HEK293 (cell line): Measurements from ENCODE around the gene CDC37L1.

Experiments
- CTCF ChIA-PET: fragments of 350-600 bp; formaldehyde crosslinking; extraction: SDS; loops from one replicate; lab custom pipeline; 2021; ENCODE audit warnings: antibody characterized with exemption; lab: Yijun Ruan, JAX
- POLR2A ChIA-PET: fragments of 300-600 bp; formaldehyde crosslinking; extraction: SDS; loops from one replicate; lab custom pipeline; 2020; ENCODE audit warnings: antibody characterized with exemption, inconsistent platforms; lab: Yijun Ruan, JAX
- H3K27ac ChIP-seq: fragments of 200-500 bp; sonication (Bioruptor generic); 2 replicates; pipeline ENCODE4 v1.5.1; 2014; ENCODE audit warnings: low read depth, low read length, control low read depth, inconsistent platforms; ENCODE audit errors: extremely low read depth
- H3K36me3 ChIP-seq, 2 experiments: fragments of 200-500 bp in 1 of 2; sonication (Bioruptor generic) in 1 of 2; 1 replicate in 1 of 2; 2 replicates in 1 of 2; pipeline ENCODE4 v1.5.1; 2014 to 2017; ENCODE audit warnings: inconsistent platforms in 2 of 2, low read length in 2 of 2; ENCODE audit not compliant: control insufficient read depth in 2 of 2, insufficient read depth in 1 of 2
- H3K4me1 ChIP-seq: fragments of 200-500 bp; sonication (Bioruptor generic); 2 replicates; pipeline ENCODE4 v1.5.1; 2014; ENCODE audit warnings: mild to moderate bottlenecking, low read length, inconsistent platforms; ENCODE audit not compliant: control insufficient read depth, insufficient read depth
- H3K4me3 ChIP-seq: 2 replicates; pipeline ENCODE4 v1.5.1; 2011; ENCODE audit warnings: low read depth, mild to moderate bottlenecking, control low read depth, low read length, moderate library complexity
- H3K9me3 ChIP-seq: fragments of 200-500 bp; sonication (Bioruptor generic); 2 replicates; pipeline ENCODE4 v1.5.1; 2014; ENCODE audit warnings: low read depth, low read length, inconsistent platforms; ENCODE audit not compliant: control insufficient read depth, insufficient read depth
- EGR2 ChIP-seq: fragments of 450-650 bp; formaldehyde crosslinking; IDR thresholded peaks from 2 replicates; pipeline ENCODE4 v1.5.1; 2016; ENCODE audit warnings: low read depth, missing biosample characterization, missing genetic modification characterization
- HIC1 ChIP-seq: fragments of 450-650 bp; formaldehyde crosslinking; IDR thresholded peaks from 2 replicates; pipeline ENCODE4 v1.5.1; 2016; ENCODE audit warnings: missing biosample characterization, missing genetic modification characterization
- PBX3 ChIP-seq: sonication (generic); formaldehyde crosslinking; IDR thresholded peaks from 2 replicates; pipeline ENCODE4 v1.8.1; 2022; ENCODE audit warnings: mild to moderate bottlenecking, moderate library complexity, missing genetic modification reagents
- ZFHX2 ChIP-seq: fragments of 450-650 bp; formaldehyde crosslinking; conservative IDR thresholded peaks from 2 replicates; pipeline ENCODE4 v1.5.1; 2016; ENCODE audit warnings: missing biosample characterization, missing genetic modification characterization
- ZFP37 ChIP-seq: fragments of 450-650 bp; formaldehyde crosslinking; IDR thresholded peaks from 2 replicates; pipeline ENCODE4 v1.5.1; 2016; ENCODE audit warnings: missing biosample characterization, missing genetic modification characterization
- ZIC2 ChIP-seq: fragments of 450-650 bp; formaldehyde crosslinking; IDR thresholded peaks from 2 replicates; pipeline ENCODE4 v1.5.1; 2016; ENCODE audit warnings: missing biosample characterization, missing genetic modification characterization
- ZNF112 ChIP-seq: fragments of 450-650 bp; formaldehyde crosslinking; IDR thresholded peaks from 2 replicates; pipeline ENCODE4 v1.5.0; 2017; ENCODE audit warnings: missing biosample characterization, missing genetic modification characterization
- ZNF18 ChIP-seq: fragments of 450-650 bp; formaldehyde crosslinking; IDR thresholded peaks from 2 replicates; pipeline ENCODE4 v1.5.1; 2016; ENCODE audit warnings: missing biosample characterization, missing genetic modification characterization
- ZNF266 ChIP-seq: fragments of 450-650 bp; formaldehyde crosslinking; IDR thresholded peaks from 2 replicates; pipeline ENCODE4 v1.5.1; 2016; ENCODE audit warnings: missing biosample characterization, missing genetic modification characterization, low read depth
- ZNF37A ChIP-seq: fragments of 450-650 bp; IDR thresholded peaks from 2 replicates; pipeline ENCODE4 v1.5.1; 2018; ENCODE audit warnings: missing biosample characterization, missing genetic modification characterization
- ZNF560 ChIP-seq: fragments of 450-650 bp; formaldehyde crosslinking; IDR thresholded peaks from 2 replicates; pipeline ENCODE4 v1.5.1; 2017; ENCODE audit warnings: missing biosample characterization, missing genetic modification characterization, borderline replicate concordance
- ZNF654 ChIP-seq: fragments of 450-650 bp; formaldehyde crosslinking; IDR thresholded peaks from 2 replicates; pipeline ENCODE4 v1.5.1; 2016; ENCODE audit warnings: low read depth, missing biosample characterization, missing genetic modification characterization
- ZNF658 ChIP-seq: fragments of 450-650 bp; formaldehyde crosslinking; IDR thresholded peaks from 2 replicates; pipeline ENCODE4; 2016; ENCODE audit warnings: missing biosample characterization, missing genetic modification characterization
- ZNF785 ChIP-seq: fragments of 450-650 bp; formaldehyde crosslinking; IDR thresholded peaks from 2 replicates; pipeline ENCODE4 v1.5.1; 2016; ENCODE audit warnings: missing biosample characterization, missing genetic modification characterization
- TF ChIP-seq, protein P1 (sequence below): fragments of 450-650 bp; IDR thresholded peaks from 2 replicates; pipeline ENCODE4 v1.5.1; 2018; ENCODE audit warnings: missing biosample characterization, mild to moderate bottlenecking, missing genetic modification characterization

The CDC37L1 gene

GRCh38 chr9:4714266-4715016 lies 35.1 kb downstream of the CDC37L1 start:
- ChIA-PET POLR2A (no interaction called here), CTCF (interaction anchor here (1.0 kb wide), 1 partner anchor 110 kb away, joined by 3 read pairs; no protein-coding TSS in a partner anchor)
- Histone ChIP-seq H3K27ac (no peak overlapping the region), H3K4me3 (no peak overlapping the region), H3K9me3 (no peaks in the 10 kb centered on the region), H3K36me3 (peaks cover 19 to 91% of the 10 kb centered on the region in 2 experiments), H3K4me1 (no peaks in the 10 kb centered on the region)
- TF ChIP-seq EGR2 (tag by site-specific recombination) (0 out of 2 replicates have a peak, but pooled peaks have one; percentile 2), HIC1 (no peak)

DNA sequence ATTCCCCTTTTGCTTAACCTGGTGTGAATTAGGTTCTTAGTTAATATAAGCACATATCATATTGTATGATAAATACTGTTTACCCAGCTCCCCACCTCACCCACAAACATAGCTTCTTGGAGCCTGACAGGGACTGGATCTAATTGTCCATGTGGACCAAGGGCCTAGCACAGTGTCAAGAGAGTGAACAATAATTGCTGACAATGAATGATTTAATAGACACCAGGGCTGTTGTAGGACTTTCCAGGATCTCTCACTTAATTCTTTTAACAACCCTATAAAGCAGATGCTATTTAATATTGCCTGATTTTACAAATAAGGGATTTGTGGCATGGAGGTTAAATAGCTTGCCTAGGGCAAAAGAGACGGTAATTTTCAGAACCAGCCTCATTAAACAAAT lies 36.8 kb downstream of the CDC37L1 start:
- H3K36me3 ChIP-seq: peaks cover 14 to 94% of the 10 kb centered on the region in 2 experiments
- CTCF ChIA-PET: interaction anchor here (0.6 to 1.2 kb wide), 3 partner anchors 111 to 584 kb away, joined by 3 to 4 read pairs (median 3); no protein-coding TSS in a partner anchor

DNA sequence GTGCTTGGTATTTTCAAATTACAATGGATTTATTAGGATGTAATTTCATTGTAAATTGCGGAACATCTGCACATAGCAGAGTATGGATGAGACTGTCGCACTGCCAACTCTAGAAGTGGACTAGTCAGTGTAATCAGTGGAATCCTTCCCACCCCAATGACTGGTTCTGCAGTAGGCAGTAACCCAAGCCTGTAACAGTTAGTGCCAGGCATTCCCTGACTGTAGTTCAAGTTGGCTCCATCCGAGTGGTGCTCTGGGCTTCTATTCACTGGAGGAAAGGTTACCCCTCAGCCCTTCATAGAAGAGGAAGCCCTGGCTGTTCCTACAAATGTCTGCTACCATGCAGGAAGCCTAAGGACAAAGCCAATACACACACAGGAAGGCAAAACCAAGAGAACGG lies 38.4 kb downstream of the CDC37L1 start:
- POLR2A ChIA-PET: no interaction called here
- Histone ChIP-seq H3K36me3 (peaks cover 13 to 92% of the 10 kb centered on the region in 2 experiments), H3K4me3 (no peak overlapping the region), H3K4me1 (no peaks in the 10 kb centered on the region), H3K27ac (no peak overlapping the region), H3K9me3 (no peaks in the 10 kb centered on the region)
- CTCF ChIA-PET: no interaction called here
- TF ChIP-seq PBX3 (CRISPR knock-in tag): no peak
- TF ChIP-seq ZFP37 (tag by site-specific recombination): no peak
- no peak for TF ChIP-seq HIC1
- TF ChIP-seq ZNF658 (tag by site-specific recombination): no peak
- no peak for TF ChIP-seq ZFHX2 (tag by site-specific recombination)
- no peak for TF ChIP-seq ZNF112 (tag by site-specific recombination)
- TF ChIP-seq ZNF37A (tag by site-specific recombination): no peak
- TF ChIP-seq, protein P1, sequence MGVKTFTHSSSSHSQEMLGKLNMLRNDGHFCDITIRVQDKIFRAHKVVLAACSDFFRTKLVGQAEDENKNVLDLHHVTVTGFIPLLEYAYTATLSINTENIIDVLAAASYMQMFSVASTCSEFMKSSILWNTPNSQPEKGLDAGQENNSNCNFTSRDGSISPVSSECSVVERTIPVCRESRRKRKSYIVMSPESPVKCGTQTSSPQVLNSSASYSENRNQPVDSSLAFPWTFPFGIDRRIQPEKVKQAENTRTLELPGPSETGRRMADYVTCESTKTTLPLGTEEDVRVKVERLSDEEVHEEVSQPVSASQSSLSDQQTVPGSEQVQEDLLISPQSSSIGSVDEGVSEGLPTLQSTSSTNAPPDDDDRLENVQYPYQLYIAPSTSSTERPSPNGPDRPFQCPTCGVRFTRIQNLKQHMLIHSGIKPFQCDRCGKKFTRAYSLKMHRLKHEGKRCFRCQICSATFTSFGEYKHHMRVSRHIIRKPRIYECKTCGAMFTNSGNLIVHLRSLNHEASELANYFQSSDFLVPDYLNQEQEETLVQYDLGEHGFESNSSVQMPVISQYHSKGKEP (tag by site-specific recombination): no peak
- no peak for TF ChIP-seq ZNF654 (tag by site-specific recombination)
- TF ChIP-seq ZNF560: no peak
- no peak for TF ChIP-seq ZIC2 (tag by site-specific recombination)
- no peak for TF ChIP-seq ZNF18 (tag by site-specific recombination)
- TF ChIP-seq, all 188 proteins: peak for 0

More for the DNA sequence above, 36.8 kb downstream of the CDC37L1 start:
- H3K4me3 ChIP-seq: no peak overlapping the region
- no peak for TF ChIP-seq ZNF785 (tag by site-specific recombination)
- TF ChIP-seq ZNF266: no peak
- TF ChIP-seq, all 188 proteins: peak for 0
- Histone ChIP-seq H3K9me3 (no peaks in the 10 kb centered on the region), H3K4me1 (no peaks in the 10 kb centered on the region), H3K27ac (no peak overlapping the region)
- POLR2A ChIA-PET: no interaction called here
